Activated T-cell treated with anti-CD3 and anti-CD28 coated beads for 48 hours (primary cell): ENCODE measurements around the gene IFNGR2.
"Not testable (repeated sequence)": the region's sequence is repeated elsewhere in the genome, so short reads cannot be mapped to it uniquely, and the experiment has no call there.

ENCODE experiments used
- DNase-seq: peaks from one replicate; pipeline ENCODE4 v3.0.0-alpha.2; 2020; ENCODE audit warnings: low read depth

IFNGR2 gene

DNA sequence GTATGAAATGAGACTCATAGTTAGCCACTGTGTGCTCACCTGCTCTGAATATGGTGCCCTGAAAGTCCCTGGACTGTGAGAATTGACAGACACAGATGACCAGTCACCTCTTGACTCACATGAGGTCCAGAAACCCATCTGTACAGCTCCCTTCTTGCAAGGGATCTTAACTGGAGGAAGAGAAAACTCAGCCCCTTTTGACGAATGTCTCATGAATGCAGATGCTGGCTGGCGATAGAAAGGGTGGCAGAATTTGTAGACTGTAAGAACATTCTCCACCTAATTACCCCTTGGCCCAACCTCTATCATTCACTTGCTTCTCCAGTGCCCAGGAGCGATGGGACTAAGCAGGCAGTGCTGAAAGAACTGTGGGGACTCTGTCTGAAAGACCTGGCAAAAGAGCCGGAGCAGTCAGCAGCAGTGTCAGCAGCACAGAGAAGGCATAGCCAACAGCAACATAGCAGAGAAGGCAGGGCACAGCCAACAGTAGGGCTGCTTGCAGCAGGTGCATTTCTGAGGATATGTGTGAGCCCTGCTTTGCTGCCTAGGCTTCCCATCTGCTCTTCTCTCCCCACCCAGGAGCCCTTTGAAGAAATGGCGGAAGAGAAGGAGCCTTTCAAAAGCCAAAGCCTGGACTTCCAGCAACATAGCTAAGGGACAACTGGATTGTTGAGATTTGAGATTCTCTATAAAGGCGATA, 25.8 kb upstream of the IFNGR2 start:
- no peak for DNase-seq

- no peak for DNase-seq
Observed at GRCh38 chr21:33378081-33378480, 25.1 kb upstream of the IFNGR2 start.

DNA sequence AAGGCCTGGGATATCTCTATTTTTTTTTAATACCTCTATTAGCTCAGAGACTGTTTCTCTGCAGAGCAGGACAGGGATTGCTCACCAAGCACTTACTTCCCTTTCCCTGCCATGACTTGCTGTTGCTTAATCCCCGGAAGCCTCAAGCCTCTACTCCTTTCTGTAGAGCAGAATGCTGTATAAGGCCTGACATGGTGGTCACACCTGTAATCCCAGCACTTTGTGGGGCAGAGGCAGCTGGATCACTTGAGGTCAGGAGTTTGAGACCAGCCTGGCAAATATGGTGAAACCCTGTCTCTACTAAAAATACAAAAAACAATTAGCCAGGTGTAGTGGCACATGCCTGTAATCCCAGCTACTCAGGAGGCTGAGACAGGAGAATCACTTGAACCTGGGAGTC, 23.3 kb upstream of the IFNGR2 start:
- DNase-seq, result not testable (repeated sequence)

DNA sequence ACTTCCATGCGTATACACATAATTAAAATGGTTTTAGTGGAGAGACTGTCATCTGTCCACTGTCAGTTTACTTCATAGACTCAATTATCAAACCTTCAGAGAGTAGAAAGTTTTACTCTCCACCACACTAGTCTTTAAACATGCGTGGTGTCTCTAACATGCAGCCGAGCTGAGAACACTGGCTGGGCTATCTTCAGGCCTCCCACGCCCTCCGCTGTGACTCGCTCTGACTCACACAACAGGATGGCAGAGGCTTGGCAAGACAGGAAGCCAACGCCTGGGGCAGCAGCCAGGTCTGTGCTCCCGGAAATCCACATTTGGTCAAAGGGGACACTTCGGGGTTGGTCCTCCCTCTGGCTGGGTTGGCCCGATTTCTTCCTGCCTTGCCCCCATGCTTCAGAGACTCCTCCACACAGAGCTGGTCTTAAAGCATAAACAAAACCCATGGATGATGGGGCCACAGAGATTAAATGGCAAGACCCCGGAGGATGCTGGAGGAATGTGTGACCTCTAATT, 22.7 kb upstream of the IFNGR2 start:
- DNase-seq, result peak; percentile 84

GRCh38 chr21:33381381-33381780, 21.8 kb upstream of the IFNGR2 start:
- not testable (repeated sequence) for DNase-seq

DNA sequence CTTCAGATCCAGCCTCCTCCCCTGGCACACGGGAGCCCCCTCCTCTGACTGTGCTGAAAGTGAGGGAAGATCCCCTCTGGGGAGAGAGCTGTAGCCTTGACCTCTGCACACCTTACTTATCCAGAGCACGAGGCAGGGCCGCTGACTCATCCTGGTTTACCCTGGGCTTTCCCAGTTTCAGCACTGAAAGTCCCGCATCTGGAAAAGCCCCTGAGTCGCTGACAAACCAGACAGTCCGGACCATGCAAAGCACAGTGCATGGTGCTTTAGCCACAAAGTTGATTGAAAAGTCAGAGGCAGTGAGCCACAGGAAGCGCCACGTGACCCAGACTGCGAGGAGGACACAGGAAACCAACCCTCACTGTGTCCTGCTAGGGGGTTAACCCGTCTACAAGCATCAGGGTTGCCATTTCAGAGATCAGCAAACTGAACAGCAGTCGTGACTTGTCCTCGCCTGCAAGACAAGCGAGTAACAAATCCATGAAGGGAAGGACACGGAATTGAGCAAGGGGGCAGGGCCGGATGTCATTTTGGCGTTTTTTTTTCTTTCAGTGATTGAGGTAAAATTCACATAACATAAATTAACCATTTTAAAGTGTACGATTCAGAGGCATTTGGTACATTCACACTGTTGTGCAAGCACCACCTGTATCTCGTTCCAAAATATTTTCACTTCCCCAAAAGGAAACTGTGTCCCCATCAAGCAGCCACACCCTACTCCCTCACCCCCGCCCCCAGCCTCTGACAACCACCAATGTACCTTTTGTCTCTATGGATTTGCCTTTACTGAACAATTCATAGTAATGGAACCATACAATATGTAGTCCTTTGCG, 19.9 kb upstream of the IFNGR2 start:
- DNase-seq, result peak; percentile 59

GRCh38 chr21:33384841-33385331, 18.3 kb upstream of the IFNGR2 start:
- no peak for DNase-seq

DNA sequence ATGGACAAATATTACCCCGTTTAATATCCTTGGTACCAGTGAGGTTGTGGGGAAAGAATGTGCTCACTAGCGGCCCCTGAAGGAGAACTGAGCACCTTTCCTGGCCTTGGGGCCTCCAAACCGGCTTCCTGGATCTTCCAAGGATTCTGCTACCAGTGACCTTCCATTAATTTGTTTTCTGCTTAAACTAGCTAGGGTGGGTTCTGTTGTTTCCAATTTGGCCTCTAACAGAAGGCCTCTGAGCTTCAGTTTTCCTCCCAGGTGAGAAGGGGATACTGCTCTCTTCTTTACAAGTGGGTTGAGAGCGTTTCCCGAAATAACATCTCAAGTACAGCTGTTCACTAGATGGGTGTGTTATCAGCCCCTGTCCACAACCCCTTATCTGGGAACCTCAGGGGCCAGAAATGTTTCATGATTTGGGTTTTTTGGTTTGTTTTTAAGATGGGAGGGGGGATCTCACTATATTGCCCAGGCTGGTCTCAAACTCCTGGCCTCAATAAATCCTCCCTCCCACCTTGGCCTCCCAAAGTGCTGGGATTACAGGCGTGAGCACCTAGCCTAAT, 16.9 kb upstream of the IFNGR2 start:
- no peak for DNase-seq

DNA sequence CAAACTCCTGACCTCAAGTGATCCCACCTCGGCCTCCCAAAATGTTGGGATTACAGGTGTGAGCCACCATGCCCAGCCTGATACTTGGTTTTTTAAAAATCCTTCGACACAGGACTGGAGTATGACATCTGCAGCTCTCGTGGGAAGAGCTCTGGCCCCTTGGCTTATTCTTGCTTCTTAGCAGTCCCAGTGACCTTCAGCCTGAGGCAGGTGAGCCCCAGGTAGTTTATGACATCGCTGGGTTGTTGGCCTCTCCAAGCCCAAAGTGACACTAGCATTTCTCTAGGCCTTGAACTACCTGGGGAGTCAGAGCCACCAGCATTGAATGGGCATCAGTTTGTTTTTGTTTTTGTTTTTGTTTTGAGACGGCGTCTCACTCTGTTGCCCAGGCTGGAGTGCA, 15.9 kb upstream of the IFNGR2 start:
- no peak for DNase-seq

- no peak for DNase-seq
Observed at GRCh38 chr21:33388188-33388587, 15.0 kb upstream of the IFNGR2 start.

DNA sequence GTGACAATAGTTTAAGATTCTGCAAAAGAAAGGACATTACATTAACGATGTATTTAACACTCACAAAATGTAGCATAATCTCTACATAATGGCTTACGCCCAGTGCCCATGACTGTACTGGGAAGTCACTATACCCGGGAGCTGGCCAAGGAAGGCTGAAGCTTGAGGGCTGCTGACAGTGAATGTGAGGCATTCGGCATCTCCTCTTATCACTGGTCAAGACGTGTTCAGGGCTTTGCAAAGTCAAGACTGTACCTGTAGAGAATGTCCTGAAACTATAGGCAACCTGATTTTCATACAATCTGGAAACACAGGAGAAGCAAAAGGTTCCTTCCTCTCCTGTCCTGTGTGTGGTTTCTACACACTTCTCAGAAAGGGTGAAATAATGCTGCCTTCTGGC, 12.7 kb upstream of the IFNGR2 start:
- DNase-seq, result no peak

DNA sequence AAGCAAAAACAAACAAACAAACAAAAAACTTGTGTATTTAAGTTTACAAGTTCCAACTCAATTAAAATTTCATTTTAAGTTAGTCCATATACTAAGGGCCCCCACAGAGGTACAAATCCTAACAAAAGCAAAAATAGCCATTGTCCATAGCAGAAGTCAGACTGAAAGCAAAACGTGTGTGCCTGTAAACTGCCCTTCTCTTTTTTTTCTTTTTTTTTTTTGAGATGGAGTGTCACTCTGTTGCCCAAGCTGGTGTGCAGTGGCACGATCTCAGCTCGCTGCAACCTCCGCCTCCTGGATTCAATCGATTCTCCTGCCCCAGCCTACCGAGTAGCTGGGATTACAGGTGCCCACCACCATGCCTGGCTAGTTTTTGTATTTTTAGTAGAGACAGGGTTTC, 11.6 kb upstream of the IFNGR2 start:
- no peak for DNase-seq

DNA sequence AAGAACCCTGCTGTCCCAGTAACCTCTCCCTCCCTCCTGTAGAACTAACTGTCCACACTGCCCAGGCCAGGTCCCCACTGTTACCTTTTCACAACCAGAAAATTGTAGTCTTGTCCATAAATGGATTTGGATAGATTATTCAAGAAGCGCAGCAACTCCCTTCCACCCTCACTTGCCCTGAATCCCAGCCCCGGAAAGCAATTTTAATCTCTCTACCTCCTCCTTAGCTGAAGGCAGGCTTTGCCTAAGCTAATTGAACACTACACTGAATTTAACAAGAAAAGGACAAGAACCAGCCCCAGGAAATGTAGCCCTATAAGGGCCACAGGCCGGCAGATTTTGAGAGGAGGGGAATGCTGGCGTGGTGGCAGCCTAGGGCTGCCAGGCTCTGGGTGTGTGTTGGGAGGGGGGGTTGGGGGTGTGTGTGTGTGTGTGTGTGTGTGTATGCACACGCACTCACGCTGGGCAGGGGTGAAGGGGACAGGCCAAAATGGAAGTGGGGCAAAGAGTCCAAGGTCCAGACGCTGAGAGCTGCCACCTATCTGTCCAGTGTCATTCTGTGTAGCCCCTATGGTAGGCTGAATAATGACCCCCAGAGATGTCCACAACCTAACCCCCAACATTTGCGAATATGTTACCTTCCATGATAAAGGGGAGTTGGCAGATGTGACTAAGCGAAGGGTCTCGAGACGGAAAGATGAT, 10.8 kb upstream of the IFNGR2 start:
- no peak for DNase-seq

GRCh38 chr21:33393348-33393747, 9.9 kb upstream of the IFNGR2 start:
- no peak for DNase-seq

DNA sequence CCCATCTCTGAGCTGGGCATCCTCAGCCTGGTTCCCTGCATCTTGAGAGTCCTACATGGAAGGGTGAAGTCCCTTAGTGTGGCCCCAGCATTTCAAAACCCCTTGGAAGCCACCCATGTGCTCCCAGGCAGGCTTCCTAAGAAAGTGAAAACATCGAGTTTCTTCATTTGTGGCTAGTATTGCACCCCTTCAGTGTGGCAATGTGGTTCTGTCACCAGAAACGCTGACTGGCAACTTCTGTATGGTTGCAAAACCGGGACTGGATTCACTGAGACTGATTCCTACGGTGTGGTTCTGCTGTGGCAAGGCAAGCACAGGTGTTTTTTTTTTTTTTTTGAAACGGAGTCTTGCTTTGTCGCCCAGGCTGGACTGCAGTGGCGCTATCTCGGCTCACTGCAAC, 9.0 kb upstream of the IFNGR2 start:
- no peak for DNase-seq

DNA sequence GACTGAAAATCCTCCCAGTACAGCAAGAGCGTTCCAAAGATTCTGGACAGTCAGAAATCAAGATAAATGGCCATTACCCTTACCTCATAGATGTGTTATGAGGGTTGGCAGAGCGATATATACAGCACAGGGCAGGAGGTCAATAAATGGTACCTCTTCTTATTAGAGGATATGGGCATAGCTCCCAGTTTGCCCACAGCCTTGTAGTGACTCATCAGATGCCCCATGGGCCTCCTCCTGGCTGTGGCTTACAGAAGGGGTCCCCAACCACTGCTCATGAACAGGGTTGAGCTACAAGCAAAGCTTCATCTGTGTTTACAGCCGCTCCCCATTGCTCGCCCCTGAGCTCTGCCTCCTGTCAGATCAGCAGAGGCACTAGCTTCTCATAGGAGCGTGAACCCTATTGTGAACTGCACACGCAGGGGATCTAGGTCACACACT, 7.3 kb upstream of the IFNGR2 start:
- no peak for DNase-seq

GRCh38 chr21:33396436-33396835, 6.8 kb upstream of the IFNGR2 start:
- no peak for DNase-seq

GRCh38 chr21:33396951-33397350, 6.3 kb upstream of the IFNGR2 start:
- no peak for DNase-seq

- no peak for DNase-seq
Observed at GRCh38 chr21:33397717-33398116, 5.5 kb upstream of the IFNGR2 start.

- no peak for DNase-seq
Observed at GRCh38 chr21:33398361-33398760, 4.9 kb upstream of the IFNGR2 start.

GRCh38 chr21:33401630-33401992, 1.6 kb upstream of the IFNGR2 start:
- no peak for DNase-seq
